ENCODE measurements around the gene TRPM3.

GRCh38 chr9:70693186-70693585 is 428.2 kb downstream of the TRPM3 start:
- no peak for TF ChIP-seq CTCF (IDR thresholded peaks at IDR 0.05 in 8 of 11, conservative IDR thresholded peaks at IDR 0.05 in 3 of 11)
- TF ChIP-seq POLR2A (IDR thresholded peaks at IDR 0.05), result no peak
- TF ChIP-seq POLR2AphosphoS5 (IDR thresholded peaks at IDR 0.05), result no peak

Data from spleen (tissue), 7 donors.